Measurements from ENCODE around the gene PTPRK.

Gene PTPRK

GRCh38 chr6:127978185-127978584, 542.2 kb downstream of the PTPRK start:
- peak; percentile 37 for DNase-seq

DNA sequence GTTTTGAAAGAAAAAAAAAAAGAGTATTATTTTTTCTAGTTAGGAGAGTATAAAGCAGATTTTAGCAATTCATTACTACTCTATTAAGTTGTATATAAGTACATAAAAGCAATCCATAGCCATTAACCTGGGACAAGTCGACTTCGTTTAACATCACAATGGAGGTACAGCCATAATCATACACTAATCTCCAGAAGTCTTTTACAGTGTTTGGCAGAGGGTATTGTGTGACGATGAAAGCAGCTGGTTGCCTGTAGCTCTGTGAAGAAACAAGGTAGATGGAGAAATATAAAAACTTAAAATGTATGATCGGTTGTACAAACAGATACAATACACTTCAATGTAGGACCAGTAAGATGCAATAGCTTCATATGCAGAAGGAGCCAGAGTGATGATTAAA, 543.6 kb downstream of the PTPRK start:
- no peak for DNase-seq

DNA sequence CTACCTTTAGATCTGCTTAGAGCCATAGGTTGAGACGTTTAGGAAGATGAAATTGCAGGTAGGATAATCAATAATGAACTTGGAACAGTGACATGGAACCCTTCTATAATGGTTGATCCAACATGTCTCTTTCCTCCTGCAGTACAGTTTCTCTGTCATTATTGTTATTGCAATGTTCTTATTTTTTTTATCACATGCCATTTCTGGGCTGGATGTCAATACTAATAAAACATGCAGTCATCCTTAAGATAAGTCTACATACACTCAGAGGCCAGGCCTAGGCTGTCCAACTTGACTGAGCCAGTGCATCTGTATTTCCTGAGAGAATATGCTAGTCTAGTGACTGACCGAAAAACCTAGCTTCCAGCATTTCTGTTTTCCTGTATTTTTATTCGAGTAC, 544.3 kb downstream of the PTPRK start:
- no peak for DNase-seq

DNA sequence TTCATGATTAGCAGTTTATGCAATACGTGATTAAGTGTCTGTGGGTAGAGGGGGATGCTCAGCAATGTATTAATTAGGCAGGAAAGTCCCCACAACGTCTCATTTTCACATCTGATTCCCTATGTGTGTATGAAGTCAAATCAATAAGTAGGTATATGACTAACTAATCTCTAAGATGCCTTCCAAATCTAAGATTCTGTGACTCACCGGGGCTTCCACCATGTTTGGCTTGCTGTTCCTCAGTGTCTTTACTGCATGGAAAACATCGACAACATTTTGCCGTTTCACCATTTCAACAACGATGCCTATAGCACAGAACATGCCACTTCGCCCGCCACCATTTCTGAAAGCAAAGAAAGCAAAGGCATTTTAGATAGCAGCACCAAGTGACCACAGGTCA, 547.6 kb downstream of the PTPRK start:
- DNase-seq = peak; percentile 43

DNA sequence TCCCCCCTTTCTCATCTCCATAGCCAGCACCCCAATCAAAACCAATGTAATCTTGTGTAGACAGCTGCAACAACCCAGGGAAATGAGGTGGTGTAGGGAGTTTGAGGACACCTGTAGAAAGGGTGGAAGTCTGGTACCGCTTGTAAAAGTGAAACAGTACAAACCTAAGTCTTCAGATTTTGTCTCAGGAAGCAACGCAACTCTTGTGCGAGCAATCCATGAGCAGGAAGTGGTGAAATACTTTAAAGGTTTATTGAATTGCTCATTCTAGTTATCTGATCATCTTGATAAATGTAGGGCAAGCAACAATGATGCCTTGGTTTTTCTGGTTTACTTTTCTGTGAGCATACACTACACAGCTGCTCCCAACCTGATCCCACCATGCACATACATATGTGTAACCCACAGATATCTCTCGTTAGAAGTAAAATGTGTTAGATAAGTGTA, 548.4 kb downstream of the PTPRK start:
- no peak for DNase-seq

DNA sequence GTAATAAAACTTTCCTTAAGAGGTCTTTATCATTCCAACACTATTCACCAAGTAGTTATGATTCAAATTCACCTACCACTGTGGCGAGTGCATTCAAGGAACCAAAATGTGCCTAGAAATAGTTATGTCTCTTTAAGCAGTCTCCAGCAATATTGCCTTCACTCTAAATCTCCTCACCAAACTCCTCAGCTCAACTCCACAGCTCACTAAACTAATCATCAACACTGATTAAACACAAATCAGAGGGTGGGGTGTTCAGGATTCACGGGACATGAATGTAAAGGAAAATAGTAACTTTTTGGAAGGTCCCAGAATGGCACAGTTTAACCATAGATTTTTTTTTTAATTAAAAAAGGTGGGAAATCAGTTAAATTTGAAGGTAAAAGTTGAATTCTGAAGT, 549.0 kb downstream of the PTPRK start:
- no peak for DNase-seq

DNA sequence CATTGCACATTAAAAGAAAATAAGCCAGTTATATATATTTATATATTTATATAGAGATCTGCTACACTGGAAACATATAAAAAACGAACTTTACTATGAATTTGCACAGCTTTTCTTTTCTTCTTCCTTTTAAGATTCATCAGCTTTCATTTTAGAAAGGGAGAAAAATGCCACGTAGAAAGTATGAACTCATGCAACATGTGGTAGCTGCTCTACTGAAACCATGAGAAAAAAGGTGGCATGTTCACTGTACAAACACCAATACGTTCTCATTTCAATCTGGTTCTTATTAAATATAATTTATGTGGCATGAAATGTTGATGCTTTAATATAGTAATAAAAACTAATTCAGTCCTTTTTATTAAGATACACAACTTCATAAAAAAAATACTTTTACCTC, 550.7 kb downstream of the PTPRK start:
- DNase-seq = no peak

DNA sequence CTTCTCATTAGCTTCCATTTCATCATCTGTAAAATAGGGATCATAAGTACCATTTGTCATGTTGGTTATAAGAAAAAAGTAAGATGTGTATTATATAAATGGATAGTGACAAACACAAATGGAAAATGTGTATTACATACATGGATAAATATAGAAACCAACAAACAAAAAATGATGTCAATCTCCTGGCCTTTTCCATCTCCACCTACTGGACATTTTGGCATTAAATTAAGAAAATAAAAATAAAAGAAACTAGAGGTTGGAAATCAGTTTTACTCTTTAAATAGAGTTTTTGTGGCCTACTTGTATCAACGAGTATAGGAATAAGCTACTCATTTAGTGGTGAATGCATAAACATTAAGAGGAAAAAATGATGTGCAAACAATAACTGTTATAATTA, 552.0 kb downstream of the PTPRK start:
- no peak for DNase-seq

- DNase-seq = no peak
Observed at GRCh38 chr6:127967708-127968107, 552.7 kb downstream of the PTPRK start.

GRCh38 chr6:127966616-127967015, 553.8 kb downstream of the PTPRK start:
- DNase-seq = no peak

GRCh38 chr6:127963495-127963894, 556.9 kb downstream of the PTPRK start:
- DNase-seq = no peak

- DNase-seq = no peak
Observed at GRCh38 chr6:127959869-127960268, 560.5 kb downstream of the PTPRK start.

GRCh38 chr6:127956956-127957355, 563.4 kb downstream of the PTPRK start:
- no peak for DNase-seq

GRCh38 chr6:127956260-127956888, 564.0 kb downstream of the PTPRK start:
- DNase-seq = no peak

DNA sequence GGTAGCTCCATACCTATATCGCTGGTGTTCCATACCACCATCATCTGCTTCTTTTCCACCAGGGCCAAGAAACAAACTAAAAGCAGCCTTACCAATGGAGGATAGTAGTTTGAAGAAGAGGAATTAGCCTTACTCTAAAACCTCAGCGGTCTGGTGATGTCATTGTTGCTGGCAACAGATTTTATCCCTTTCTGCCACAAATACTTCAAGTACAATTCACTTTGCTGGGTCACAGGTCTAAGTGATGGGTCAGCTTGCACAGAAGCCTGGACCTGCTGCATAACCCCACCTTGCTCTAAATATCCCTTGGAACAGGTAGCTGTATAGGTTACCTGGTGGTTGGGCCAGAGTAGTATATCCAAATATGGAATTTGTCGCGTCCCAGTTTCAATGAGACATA, 566.3 kb downstream of the PTPRK start:
- no peak for DNase-seq

- no peak for DNase-seq
Observed at GRCh38 chr6:127952831-127953230, 567.6 kb downstream of the PTPRK start.

- DNase-seq = no peak
Observed at GRCh38 chr6:127952176-127952575, 568.2 kb downstream of the PTPRK start.

- no peak for DNase-seq
Observed at GRCh38 chr6:127951172-127951917, 569.1 kb downstream of the PTPRK start.

DNA sequence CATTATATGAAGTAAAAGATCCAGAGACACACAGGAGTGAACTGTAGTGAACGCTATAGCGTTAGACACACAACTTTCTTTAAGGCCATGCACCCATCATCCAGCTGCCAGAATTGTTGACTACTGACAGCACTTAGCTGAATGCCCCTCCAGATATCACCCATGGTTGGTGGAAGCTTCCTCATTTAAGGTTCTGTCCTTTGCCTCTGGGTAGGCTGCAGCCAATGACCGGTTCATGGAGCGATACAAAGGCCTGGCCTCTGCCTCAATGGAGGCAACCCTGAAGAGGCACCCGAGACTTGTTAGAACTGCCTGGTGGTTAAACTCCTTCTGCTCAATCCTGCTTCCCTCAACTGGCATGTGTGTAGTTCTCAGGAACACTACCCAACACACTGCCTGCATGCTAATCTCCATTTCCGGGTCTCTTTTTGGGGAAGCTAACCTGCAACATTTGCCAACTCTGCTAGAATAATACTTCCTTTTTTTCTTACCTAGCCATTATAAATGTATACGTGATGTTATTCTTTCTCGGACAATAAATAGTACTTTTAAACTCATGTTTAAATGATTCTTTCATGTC, 569.7 kb downstream of the PTPRK start:
- DNase-seq = no peak

- DNase-seq = no peak
Observed at GRCh38 chr6:127949251-127949650, 571.1 kb downstream of the PTPRK start.

- DNase-seq = no peak
Observed at GRCh38 chr6:127946388-127946787, 574.0 kb downstream of the PTPRK start.

GRCh38 chr6:127945434-127946097, 574.8 kb downstream of the PTPRK start:
- DNase-seq = no peak

DNA sequence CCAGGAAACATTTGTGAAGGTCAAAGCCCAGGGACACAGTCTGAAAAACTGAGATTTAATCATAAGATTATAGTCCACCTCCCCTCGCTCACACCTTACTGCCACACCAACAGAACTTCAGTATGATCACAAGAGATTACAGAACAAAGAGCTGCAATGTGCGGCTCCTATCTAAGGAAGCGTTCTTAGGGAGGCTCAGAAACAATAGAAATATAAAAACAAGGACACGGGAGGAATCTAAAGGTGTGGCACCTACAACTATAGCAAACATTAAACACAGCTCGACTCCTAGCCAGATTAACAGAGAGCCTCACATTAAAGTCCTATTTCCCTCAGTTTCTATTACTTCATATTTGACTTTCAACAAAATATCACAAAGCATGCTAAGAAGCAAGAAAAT, 579.2 kb downstream of the PTPRK start:
- DNase-seq = no peak

Measured in activated CD8-positive, alpha-beta memory T cell treated with anti-CD3 and anti-CD28 coated beads, Interleukin-2, amount 50 U/mL, for 4 hours (primary cell).